SIG-M5 treated with dmso at 0.1 percent for 504 hours (cell line): ENCODE measurements around the gene KRTAP10-8.
"Not testable (repeated sequence)": the region's sequence is repeated elsewhere in the genome, so short reads cannot be mapped to it uniquely, and the experiment has no call there.

Experiments used
- DNase-seq: peaks from one replicate; lab custom pipeline; 2025; ENCODE audit not compliant: unreplicated experiment; lab: John Stamatoyannopoulos, UW

KRTAP10-8 gene, protein sequence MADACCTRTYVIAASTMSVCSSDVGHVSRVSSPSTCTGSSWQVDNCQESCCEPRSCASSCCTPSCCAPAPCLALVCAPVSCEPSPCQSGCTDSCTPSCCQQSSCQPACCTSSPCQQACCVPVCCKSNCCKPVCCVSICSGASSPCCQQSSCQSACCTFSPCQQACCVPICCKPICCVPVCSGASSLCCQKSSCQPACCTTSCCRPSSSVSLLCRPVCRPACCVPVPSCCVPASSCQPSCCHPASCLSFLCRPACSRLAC

DNA sequence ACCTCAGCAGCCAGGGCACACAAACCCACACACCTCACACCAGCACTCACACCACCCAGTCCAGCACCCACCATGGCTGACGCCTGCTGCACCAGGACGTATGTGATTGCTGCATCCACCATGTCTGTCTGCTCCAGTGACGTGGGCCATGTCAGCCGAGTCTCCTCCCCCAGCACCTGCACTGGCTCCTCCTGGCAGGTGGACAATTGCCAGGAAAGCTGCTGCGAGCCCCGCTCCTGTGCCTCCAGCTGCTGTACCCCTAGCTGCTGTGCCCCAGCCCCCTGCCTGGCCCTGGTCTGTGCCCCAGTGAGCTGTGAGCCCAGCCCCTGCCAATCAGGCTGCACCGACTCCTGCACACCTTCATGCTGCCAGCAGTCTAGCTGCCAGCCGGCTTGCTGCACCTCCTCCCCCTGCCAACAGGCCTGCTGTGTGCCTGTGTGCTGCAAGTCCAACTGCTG lies at the start of gene KRTAP10-8:
Gene KRTAP10-8 (plus strand): TSS at position 51 of the 458 bp plus-strand sequence. CDS start 22 bp downstream, at position 73.
- no peak for DNase-seq

DNA sequence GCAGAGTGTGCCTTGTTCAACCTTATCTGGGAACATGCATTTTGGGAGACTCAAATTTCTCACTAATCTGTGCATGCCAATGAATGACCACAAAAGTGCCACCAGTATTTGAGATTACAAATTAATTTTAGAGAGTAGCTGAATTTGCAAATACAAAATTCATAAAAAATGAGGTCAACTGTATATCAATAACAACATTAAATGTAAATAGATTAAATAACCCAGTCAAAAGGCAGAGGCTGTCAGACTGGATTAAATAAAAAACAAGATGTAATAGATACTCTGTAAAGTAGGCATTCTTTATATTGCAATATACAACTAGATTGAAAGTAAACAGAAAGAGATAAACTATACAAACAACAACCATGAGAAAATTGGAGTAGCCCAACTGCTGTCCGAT lies 47.8 kb upstream of the KRTAP10-8 start:
- DNase-seq = no peak

DNA sequence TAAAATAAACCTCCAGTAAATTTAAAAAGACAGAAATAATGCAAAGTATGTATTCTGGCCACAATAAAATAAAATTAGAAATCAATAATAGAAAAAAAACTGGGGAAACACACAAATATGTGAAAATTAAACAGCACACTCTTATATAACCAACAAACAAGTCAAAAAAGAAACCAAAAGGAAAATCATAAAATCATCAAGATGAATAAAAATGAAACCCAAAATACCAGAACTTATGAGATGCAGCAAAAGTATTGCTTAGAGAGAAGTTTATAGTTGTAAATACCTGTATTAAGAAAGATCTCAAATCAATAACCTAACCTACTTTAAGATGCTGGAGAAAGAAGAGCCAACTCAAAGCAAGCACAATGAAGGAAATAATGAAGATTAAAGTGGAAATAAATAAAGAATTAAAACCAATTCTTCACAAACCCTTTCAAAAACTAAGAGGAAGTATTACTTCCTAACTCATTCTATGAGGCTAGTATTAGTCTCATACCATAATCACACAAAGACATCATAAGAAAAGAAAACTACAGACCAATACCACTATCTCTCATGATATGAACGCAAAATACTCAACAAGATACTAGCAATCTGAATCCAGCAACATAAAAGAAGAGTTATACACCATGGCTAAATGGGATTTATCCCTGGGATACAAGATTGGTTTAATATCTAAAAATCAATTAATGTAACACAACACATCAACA lies 46.8 kb upstream of the KRTAP10-8 start:
- DNase-seq = no peak

DNA sequence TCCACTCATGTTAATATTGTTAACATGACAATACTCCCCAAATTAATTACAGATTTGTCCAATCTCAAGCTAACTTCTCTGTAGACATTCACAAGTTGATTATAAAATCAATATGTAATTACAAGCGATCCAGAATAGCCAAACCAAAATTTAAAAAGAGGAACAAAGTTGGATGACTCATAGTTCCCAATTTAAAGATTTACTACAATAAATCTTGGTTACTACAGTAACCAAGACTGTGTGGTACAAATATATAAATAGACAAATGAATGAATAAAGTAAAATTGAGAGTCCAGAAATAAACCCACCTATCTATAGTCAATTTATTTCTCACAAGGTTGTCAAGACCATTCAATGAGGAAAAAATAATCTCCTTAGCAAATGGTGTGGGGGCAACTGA lies 45.5 kb upstream of the KRTAP10-8 start:
- peak; percentile 62 for DNase-seq

DNA sequence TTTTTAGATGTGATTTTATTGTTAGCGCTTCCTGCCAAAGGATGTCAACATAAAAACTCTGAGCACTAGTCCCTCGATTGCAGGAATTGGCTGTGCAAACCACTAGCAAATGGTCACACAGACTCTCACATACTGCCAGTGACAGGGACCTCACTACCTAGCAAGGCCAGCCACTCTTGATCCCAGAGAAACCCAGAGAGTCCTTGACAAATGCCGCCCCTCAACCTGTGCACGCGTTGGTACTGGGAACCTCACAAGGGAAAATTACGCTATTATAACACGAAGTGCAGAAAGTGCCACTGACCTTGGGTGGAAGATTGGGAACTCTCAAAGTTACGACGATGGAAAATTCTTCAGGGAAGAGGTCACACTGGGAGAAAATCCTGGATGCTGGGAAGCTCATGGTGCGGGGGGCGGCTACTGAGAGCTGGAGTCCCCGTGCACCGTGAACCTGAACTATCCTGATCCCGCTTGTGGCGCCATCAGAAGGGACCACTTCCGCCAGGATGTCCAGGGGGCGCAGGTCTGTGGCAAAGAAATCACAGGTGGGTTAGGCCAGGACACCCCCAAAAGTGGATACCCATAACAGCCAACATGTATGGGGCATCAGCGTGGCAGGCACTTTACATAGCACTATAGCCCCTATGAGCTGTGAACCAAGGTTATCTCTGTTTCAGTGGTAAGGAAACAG lies 44.3 kb upstream of the KRTAP10-8 start:
- no peak for DNase-seq

DNA sequence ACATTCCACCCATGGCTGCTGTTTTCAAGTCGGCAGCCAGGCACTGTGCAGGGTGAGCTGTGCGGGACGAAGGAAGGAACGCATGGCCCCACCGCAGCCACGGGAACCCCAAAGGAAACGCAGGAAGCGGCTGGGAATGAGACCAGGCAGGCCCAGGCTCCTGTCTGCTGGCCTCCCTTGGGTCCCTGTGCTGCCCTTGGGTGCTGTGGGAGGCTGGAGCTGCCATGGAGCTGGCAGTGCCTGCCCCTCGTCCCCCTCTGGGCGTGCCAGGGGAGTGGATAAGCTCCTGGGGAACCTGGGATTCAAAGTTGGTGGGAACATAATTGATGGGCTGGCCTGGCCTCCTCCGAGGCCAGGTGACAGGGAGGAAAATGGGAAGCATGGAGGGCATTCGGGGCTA lies 43.6 kb upstream of the KRTAP10-8 start:
- DNase-seq = no peak

DNA sequence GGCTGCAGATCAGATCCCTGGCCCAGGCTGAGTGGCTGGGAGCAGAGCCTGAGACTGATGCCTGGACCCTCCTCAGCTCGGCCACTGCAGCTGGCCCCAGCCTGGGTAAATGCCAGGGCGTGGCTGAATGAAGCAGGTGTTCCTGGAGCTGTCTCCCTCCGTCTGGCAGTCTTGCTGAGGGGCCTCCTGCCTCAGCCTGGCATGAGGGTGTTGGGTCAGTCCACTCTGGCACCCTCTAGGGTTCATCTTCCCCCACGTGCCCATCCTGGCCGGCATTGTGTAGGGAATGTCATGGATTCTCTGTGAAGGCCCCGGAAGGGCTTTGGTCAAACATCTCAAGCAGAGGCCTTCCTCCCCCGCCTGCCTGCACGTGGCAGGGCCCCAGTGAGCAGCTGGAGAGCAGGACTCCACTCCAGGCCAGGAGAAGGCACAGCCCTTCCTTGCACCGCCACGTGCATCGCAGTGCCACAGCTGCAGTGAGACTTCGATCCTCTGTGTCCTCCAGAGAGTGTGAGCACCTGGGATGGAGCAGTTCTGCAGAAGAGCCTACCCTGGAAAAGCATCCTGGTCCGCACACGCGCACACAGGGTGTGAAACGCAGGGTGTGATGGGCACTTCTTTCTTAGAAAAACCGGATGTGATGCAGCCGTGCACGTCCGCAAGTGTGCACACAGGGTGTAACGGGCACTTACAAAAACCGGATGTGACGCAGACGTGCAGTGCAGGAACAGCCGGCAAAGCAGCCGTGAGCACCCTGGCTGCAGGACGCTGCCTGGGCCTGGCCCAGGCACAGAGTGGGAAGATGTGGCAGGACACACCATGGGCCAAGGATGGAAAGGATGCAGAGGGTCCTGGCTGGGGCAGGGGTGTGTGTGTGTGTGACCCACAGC lies 43.0 kb upstream of the KRTAP10-8 start:
- DNase-seq = no peak

DNA sequence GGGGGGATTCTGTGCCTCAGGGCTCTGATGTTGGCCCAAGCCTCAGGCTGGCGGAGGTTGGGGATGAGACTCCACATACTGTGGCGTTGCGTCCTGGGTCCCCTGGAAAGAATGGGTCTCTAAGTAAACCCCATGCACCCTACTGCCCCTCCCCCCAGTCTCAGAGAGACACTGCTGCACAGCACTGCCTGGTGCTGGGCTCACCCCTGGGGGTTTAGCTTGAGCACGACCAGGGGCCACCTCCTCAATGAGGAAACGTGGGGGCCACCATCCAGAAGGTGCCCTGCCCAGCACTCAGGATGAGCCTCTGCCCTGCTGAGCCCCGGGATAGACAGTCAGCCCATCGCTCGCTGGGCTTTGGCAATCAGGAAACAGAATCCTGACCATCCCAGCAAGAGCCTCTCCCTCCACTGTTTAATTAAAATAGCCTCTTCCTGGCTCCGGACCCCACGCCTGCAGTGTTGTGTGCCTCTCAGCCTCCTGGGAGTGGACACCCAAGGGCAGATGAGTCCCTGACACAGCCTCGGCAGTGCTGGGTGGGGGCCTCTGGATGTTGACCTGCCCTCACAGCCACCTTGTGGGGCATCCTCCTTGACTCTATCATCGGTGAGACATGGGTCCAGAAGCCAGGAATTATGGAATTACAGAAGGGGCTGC lies 41.9 kb upstream of the KRTAP10-8 start:
- no peak for DNase-seq

DNA sequence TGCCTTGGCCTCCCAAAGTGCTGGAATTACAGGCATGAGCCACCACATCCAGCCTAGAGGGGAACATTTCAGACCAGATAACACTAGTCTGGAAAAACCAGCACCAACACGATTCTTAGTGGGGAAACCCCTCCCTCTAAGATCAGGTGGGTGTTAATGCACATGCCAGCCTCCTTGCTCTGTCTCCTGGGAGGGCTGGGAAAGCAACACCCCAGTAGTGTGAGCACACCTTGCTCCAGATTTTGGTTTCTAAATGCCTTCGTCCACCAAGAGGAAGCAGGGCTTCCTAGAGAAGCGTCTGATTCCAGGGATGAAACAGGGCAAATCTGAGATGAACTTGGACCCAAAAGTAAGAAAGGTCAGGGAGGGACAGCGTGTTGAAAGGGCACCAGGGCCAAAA lies 40.6 kb upstream of the KRTAP10-8 start:
- no peak for DNase-seq

DNA sequence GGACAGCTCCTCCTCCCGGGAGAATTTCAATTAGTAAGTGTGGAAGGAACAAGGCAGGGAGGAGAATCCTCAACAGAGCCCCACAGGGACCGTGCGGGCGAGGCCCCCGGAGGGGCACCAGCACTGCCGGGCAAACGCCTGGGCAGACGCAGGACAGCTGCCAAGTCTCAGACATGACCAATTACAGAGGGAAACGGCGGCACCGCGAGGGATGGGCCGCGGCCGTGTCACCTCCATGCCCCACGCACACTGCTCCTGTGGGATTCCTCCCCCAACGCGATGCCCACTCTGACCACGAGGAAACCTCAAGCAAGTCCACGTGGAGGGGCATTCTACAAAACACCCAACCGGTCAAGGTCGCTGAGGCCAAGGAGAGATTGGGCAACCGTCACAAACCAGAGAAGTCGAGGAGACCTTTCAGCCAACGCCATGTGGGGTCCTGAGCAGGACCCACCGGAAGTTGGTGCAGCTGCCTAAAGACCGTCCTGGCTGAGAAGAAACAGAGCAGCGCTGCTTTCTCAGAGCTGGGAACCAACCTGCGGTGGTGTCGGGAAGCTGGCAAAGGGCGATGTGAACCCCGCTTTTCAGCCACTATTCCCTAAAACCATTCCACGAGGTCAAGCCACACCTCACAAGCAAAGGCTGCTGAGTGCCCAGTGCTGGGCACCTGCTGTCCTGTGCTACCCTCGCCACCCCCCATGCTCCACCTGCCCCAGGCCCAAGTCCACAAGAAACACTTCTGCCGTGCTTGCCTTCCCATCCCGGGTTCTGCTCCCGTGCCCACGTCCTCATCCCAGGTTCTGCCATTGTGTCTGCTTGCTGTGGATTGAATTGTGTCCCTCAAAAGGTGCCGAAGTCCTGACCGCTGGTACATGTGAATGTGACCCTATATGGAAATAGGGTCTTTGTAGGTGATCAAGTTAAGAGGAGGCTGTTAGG lies 39.8 kb upstream of the KRTAP10-8 start:
- DNase-seq = no peak

DNA sequence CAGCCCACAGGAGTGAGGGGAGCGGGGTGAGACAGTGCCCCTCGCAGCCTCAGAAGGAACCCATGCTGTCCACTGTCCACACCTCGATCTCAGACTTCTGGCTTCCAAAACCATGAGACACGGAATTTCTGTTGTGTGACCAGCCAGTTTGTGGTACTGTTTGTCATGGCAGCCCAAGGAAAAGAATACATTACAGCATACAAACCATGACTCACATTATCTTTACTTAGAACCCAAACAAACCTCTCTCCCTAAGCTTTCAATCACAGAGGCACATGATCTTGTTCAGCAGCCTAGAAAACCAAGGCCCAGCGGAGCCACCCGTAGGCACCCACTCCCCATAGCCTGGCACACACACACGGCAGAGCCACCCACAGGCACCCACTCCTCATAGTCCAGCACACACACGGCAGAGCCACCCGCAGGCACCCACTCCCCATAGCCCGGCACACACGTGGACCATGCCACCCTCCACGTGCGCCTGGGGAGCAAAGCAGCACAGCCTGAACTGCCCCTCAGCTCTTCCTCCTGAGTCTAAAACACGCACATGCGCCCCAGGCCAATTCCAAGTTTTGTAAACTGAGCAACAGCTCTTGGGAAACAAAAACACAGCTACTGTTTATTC lies 38.8 kb upstream of the KRTAP10-8 start:
- no peak for DNase-seq

DNA sequence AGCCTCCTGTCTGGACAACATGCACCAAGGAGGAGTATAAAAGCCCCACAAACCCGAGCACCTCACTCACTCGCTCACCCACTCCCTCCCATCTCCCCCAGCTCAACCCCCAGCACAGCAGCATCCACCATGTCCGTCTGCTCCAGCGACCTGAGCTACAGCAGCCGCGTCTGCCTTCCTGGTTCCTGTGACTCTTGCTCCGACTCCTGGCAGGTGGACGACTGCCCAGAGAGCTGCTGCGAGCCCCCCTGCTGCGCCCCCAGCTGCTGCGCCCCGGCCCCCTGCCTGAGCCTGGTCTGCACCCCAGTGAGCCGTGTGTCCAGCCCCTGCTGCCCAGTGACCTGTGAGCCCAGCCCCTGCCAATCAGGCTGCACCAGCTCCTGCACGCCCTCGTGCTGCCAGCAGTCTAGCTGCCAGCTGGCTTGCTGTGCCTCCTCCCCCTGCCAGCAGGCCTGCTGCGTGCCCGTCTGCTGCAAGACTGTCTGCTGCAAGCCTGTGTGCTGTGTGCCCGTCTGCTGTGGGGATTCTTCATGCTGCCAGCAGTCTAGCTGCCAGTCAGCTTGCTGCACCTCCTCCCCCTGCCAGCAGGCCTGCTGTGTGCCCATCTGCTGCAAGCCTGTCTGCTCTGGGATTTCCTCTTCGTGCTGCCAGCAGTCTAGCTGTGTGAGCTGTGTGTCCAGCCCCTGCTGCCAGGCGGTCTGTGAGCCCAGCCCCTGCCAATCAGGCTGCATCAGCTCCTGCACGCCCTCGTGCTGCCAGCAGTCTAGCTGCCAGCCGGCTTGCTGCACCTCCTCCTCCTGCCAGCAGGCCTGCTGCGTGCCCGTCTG lies 38.0 kb upstream of the KRTAP10-8 start, which contains the start of gene KRTAP10-4:
Gene KRTAP10-4 (plus strand): TSS at position 100 of the 827 bp plus-strand sequence. CDS start 30 bp downstream, at position 130.
- DNase-seq = not testable (repeated sequence)

DNA sequence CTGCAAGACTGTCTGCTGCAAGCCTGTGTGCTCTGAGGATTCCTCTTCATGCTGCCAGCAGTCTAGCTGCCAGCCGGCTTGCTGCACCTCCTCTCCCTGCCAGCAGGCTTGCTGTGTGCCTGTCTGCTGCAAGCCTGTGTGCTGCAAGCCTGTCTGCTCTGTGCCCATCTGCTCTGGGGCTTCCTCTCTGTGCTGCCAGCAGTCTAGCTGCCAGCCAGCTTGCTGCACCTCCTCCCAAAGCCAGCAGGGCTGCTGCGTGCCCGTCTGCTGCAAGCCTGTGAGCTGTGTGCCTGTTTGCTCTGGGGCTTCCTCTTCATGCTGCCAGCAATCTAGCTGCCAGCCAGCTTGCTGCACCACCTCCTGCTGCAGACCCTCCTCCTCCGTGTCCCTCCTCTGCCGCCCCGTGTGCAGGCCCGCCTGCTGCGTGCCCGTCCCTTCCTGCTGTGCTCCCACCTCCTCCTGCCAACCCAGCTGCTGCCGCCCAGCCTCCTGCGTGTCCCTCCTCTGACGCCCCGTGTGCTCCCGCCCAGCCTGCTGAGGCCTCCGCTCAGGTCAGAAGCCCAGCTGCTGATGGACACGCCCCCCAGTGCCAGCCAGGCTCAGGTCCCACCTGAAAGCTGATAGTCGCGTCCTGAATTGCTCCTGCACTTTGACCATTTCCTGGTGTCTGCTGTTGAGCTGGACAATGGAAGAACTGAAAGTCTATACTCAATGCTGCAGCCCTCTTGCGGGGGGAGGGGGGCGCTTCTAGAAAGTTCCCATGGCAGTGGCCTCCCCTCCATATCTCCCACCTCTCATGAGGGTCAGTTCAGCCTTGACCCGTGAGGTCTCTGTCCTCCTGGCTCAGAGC lies 37.2 kb upstream of the KRTAP10-8 start:
- DNase-seq = no peak

DNA sequence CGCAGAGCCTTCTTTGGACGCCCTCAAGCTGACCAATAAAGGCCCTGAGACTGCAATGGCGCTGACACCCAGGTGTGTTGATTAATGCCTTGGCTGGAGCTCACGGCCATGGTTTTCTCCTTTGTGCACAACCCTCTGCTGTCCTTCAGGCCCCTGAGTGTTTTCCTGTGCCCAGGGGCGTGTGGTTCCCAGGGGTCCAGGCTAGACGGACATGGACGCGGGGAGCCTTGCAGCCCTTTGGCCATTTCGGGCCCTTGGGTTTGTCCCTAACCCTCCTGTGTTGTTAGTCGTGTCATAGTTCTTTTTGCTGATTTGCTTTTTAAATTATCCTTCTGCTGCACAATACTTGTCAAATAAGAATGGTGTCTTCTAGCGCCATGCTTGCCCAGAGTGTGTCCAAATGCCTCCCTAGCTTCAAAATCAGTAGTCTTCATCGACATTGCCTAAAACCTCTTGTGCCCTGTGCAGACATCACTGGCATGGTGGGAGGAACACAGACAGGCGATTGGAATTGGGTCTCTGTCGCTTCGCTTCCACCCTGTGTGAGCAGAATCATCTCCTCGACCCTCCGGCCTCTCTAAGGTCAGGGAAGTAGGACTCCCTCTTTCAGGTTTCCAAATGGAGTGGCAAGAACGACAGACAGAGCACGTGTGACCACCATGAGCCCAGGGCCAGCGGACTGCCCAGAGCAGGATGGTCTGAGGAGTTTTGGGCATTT lies 36.4 kb upstream of the KRTAP10-8 start:
- no peak for DNase-seq

DNA sequence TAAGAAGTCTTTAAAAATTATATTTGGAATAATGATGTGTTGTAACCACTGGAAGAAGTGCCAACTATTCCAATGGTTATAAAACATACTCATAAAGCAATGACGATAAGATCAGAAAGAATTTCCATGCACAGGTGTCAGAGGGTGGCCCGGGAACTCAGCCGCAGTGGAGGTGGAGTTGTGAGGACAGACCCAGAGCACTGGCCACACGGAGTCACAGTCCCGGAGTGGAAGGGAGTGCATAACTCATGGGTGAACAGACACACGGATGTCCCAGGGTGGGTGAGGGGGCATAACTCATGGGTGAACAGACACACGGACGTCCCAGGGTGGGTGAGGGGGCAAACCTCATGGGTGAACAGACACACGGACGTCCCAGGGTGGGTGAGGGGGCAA lies 35.9 kb upstream of the KRTAP10-8 start:
- DNase-seq = no peak

DNA sequence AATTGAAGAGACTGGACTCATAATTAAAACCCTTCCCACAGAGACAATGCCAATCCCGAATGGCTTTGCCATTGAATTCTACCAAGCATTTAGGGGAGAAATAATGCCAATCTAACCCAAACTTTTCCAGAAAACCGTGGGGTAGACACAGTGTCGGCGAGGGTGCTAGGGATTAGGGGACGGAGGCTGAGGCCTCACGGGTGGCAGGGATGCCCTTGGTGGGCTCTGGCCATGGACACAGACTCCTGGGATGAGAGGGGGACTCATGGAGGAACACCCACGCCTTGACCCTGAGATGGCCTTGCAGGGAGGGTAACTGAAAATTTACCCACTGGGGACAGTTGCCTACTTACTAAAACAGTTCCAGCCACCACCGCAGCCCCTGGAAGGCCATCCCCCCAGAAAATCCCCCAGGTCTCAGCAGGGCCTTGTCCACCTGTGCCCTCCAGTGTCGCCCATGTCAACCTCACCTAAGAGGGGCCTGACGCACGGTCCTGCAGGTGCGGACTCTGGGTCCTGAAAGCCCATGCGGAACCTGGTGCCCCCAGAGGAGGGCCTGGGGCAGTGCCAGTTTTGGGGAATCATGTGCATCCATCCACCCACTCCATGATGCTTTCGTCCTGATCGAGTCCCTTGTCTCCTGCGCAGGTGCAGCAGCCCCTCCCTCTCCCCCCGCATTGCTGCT lies 33.4 kb upstream of the KRTAP10-8 start:
- DNase-seq = no peak
